Lower leg skin (tissue), 3 donors: ENCODE data around the gene CLIC3.

ENCODE experiments used
- POLR2A ChIP-seq, 2 donors: fragments of 450-650 bp; IDR thresholded peaks; one replicate each; pipeline ENCODE4 v1.6.1; 2016 to 2017; ENCODE audit warnings: antibody characterized with exemption in 2 of 2, mild to moderate bottlenecking in 1 of 2, moderate library complexity in 1 of 2
- TF ChIP-seq, protein P1 (sequence below), 3 donors: fragments of 450-650 bp; IDR thresholded peaks; one replicate each; pipeline ENCODE4 v1.5.1; 2016; ENCODE audit warnings: antibody characterized with exemption in 3 of 3, mild to moderate bottlenecking in 3 of 3, moderate library complexity in 2 of 3

DNA sequence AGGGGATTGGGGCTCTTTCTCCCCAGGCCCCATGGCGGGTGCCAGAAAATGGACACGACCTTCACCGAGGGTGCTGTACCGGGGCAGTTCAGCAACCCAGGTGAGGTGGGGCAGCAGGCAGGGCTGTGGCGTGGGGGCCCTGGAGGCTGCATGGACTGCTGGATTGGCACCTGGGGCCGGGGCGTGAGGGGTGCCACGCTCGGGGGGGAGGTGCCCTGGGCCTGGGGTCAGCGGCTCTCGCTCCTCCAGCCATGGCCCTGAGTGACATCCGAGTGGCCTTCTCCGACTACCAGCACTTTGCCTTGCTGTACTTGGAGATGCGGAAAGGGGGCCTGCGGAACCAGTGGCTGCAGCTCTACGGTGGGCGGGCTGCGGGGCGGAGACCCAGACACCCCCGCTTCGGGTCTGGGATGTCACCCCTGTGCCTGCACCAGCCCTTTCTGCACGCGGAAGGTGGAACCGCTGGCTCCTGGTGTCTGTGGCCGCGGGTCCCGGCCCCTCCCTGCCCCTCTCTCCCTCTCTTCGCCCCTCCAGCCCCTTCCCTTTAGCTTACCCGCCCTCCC is 11.8 kb downstream of the CLIC3 start:
- TF ChIP-seq, protein P1, sequence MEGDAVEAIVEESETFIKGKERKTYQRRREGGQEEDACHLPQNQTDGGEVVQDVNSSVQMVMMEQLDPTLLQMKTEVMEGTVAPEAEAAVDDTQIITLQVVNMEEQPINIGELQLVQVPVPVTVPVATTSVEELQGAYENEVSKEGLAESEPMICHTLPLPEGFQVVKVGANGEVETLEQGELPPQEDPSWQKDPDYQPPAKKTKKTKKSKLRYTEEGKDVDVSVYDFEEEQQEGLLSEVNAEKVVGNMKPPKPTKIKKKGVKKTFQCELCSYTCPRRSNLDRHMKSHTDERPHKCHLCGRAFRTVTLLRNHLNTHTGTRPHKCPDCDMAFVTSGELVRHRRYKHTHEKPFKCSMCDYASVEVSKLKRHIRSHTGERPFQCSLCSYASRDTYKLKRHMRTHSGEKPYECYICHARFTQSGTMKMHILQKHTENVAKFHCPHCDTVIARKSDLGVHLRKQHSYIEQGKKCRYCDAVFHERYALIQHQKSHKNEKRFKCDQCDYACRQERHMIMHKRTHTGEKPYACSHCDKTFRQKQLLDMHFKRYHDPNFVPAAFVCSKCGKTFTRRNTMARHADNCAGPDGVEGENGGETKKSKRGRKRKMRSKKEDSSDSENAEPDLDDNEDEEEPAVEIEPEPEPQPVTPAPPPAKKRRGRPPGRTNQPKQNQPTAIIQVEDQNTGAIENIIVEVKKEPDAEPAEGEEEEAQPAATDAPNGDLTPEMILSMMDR (IDR thresholded peaks at IDR 0.05), result no peak
- no peak for TF ChIP-seq POLR2A (IDR thresholded peaks at IDR 0.05)
